Measurements from ENCODE around the gene STK17B.

GRCh38 chr2:196220671-196221070 is 49.3 kb upstream of the STK17B start:
- no peak for TF ChIP-seq SIN3A (conservative IDR thresholded peaks at IDR 0.05 in 1 of 2, IDR thresholded peaks at IDR 0.05 in 1 of 2; ENCODE audit: low read depth in 1 of 2, low read length in 2 of 2)
- no peak for TF ChIP-seq CTCF (IDR thresholded peaks at IDR 0.05; ENCODE audit: control extremely low read depth in 1 of 3, insufficient read depth in 1 of 3, low read depth in 1 of 3, low read length in 3 of 3)
- no peak for TF ChIP-seq HDAC6 (IDR thresholded peaks at IDR 0.05; ENCODE audit: low read depth, low read length)
- TF ChIP-seq CEBPB (IDR thresholded peaks at IDR 0.05; ENCODE audit: low read depth, low read length) = no peak
- TF ChIP-seq CHD1 (IDR thresholded peaks at IDR 0.05; ENCODE audit: low read depth, low read length) = no peak
- TF ChIP-seq CREB1 (IDR thresholded peaks at IDR 0.05) = no peak
- TF ChIP-seq TAF1 (IDR thresholded peaks at IDR 0.05; ENCODE audit: low read depth, low read length) = no peak
- no peak for TF ChIP-seq JUN (IDR thresholded peaks at IDR 0.05; ENCODE audit: low read depth, low read length)
- no peak for TF ChIP-seq SP1 (IDR thresholded peaks at IDR 0.05; ENCODE audit: low read depth, low read length)
- TF ChIP-seq SUZ12 (IDR thresholded peaks at IDR 0.05; ENCODE audit: low read length) = no peak
- no peak for TF ChIP-seq MAFK (IDR thresholded peaks at IDR 0.05; ENCODE audit: low read depth, low read length)
- TF ChIP-seq KDM1A (IDR thresholded peaks at IDR 0.05; ENCODE audit: borderline replicate concordance, low read length) = no peak

Measured in H1 (cell line).